ENCODE results near the gene GJD4. TPM values are rescaled to one million over a fixed set of nuclear protein-coding genes. Genes with fewer than 3 reads are reported as not detected.

Gene GJD4
- total RNA-seq, 1 donor from 2014 or later = not detected

DNA sequence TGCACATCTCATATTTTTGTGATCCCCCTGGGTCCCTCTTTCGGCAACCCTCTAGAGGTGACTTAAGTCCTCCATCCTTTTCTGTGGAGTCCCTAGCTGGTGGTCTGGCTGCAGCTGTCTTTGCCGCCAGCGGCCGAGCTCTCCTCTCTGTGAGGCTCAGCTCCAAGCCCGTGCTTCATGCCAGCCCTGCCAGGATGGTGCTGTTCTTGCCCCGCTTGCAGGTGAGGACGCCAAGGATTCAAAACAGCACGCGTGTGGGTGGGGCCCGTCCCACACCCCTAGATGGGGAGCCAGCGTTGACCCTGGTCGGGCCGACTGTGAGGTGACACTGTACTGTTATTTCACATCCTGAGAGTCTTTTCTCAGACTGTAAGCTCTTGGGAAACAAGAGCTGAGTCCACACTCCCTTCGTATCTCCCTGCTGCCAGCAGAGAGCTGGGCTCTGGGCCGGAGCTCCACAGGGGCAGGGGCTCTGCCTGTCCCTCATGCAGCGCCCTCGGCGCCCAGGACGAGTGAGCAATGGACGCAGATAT, 36.6 kb upstream of the GJD4 start:
- no peaks in the 10 kb centered on the region for H3K27me3 ChIP-seq (ENCODE audit: control insufficient read depth, insufficient read depth, low read length)
- TF ChIP-seq, protein P1, sequence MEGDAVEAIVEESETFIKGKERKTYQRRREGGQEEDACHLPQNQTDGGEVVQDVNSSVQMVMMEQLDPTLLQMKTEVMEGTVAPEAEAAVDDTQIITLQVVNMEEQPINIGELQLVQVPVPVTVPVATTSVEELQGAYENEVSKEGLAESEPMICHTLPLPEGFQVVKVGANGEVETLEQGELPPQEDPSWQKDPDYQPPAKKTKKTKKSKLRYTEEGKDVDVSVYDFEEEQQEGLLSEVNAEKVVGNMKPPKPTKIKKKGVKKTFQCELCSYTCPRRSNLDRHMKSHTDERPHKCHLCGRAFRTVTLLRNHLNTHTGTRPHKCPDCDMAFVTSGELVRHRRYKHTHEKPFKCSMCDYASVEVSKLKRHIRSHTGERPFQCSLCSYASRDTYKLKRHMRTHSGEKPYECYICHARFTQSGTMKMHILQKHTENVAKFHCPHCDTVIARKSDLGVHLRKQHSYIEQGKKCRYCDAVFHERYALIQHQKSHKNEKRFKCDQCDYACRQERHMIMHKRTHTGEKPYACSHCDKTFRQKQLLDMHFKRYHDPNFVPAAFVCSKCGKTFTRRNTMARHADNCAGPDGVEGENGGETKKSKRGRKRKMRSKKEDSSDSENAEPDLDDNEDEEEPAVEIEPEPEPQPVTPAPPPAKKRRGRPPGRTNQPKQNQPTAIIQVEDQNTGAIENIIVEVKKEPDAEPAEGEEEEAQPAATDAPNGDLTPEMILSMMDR (IDR thresholded peaks at IDR 0.05; ENCODE audit: insufficient read depth, low read length, severe bottlenecking) = no peak
- DNase-seq (ENCODE audit: low read depth) = no peak
- no peak for FAIRE-seq
- no peak overlapping the region for H3K4me3 ChIP-seq (ENCODE audit: low read depth, low read length)
- H3K36me3 ChIP-seq (ENCODE audit: control insufficient read depth, insufficient read depth, low read length) = peaks cover 8% of the 10 kb centered on the region

DNA sequence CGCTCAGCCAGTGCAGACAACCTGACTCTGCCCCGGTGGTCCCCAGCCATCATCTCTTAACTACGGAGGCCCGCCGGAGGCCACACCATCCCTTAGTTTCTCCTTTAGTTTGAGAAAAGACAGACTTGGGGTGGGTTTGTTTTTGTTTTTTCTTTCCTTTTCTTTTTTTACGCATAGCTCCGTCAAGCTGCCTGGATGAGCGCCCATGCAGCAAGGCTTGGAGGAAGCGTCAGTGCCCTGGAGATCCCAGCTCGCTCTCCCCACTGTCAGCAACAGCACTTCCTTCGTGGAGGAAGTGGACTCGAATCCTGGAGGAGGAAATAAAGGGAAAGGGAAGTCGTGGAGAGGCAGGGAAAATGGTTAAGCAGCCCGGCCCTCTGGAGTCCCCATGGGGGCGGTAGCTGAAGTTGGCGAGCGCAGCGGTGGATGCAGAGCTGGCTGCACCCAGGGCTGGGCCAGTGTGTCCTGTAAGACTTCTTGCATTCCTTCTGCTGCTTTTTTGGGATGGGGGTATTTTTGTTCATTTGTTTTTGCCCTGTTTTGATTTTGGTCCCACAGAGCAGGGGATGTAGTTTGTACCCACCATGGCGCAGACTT, 35.9 kb upstream of the GJD4 start:
- FAIRE-seq (no peak), DNase-seq (ENCODE audit: low read depth) (no peak)
- H3K4me3 ChIP-seq (ENCODE audit: low read depth, low read length) = no peak overlapping the region
- H3K36me3 ChIP-seq (ENCODE audit: control insufficient read depth, insufficient read depth, low read length) = peaks cover 8% of the 10 kb centered on the region
- H3K27me3 ChIP-seq (ENCODE audit: control insufficient read depth, insufficient read depth, low read length) = no peaks in the 10 kb centered on the region
- TF ChIP-seq, protein P1 (IDR thresholded peaks at IDR 0.05; ENCODE audit: insufficient read depth, low read length, severe bottlenecking) = no peak

DNA sequence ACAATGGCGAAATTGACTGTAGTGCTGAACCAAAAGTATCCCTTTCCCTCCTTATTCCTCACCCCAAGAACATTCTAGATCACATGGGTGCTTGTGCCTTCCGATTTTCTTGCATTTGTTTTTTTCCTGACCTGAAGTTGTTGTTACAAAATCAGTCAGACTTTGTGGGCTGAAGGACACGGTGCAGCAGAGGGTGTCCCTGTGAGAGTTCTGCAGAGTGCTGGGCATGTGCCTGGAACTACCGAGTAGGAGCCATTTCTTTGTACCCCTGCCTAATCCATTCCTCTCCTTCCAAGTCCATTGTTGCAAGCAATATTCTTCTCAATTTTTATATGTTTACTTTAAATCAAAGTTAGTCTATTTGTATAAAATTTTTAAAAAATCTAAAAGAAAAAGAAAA, 35.3 kb upstream of the GJD4 start:
- no peak for FAIRE-seq
- no peak overlapping the region for H3K4me3 ChIP-seq (ENCODE audit: low read depth, low read length)
- TF ChIP-seq, protein P1 (IDR thresholded peaks at IDR 0.05; ENCODE audit: insufficient read depth, low read length, severe bottlenecking) = no peak
- no peak for DNase-seq (ENCODE audit: low read depth)
- no peaks in the 10 kb centered on the region for H3K27me3 ChIP-seq (ENCODE audit: control insufficient read depth, insufficient read depth, low read length)
- H3K36me3 ChIP-seq (ENCODE audit: control insufficient read depth, insufficient read depth, low read length) = peaks cover 7% of the 10 kb centered on the region

DNA sequence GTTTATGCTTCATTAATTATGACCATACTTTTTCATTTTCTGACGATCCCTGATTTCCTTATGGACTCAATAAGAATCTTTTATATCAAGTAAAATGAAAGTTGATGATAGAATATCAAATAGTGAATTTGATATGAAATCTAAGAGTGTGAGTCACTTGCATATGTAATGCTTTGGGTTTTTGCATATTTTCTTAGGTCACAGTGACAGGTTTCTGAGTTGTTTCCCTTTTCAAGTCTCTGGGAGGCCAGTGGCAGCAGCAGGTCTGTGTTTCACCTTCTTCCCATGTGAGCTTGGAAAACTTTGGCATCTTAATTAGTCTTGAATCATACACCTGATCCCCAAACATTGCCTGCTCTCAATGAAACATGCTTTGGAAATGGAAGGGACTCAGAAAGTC, 34.7 kb upstream of the GJD4 start:
- TF ChIP-seq, protein P1 (IDR thresholded peaks at IDR 0.05; ENCODE audit: insufficient read depth, low read length, severe bottlenecking) = no peak
- FAIRE-seq (no peak), DNase-seq (ENCODE audit: low read depth) (no peak)
- Histone ChIP-seq H3K4me3 (ENCODE audit: low read depth, low read length) (no peak overlapping the region), H3K36me3 (ENCODE audit: control insufficient read depth, insufficient read depth, low read length) (peaks cover 7% of the 10 kb centered on the region), H3K27me3 (ENCODE audit: control insufficient read depth, insufficient read depth, low read length) (no peaks in the 10 kb centered on the region)

DNA sequence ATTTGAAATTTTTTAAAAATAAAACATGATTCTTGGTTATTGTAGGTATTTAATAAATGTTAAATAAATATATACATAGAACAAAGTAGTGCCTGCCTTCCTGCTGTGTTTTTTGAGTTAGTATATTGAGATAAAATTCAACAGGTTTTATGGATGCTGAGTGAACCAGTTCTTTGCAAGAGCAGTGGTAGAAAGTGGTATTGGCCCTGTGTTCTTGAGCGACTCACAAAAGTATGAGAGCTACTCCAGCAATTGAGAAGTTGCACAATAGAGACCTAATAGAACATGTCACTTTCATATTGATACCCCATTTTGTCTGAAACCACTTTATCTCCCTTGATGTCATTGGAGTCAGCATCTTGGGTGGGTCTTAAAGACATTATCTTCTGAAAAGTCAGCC, 32.6 kb upstream of the GJD4 start:
- TF ChIP-seq, protein P1 (IDR thresholded peaks at IDR 0.05; ENCODE audit: insufficient read depth, low read length, severe bottlenecking) = no peak
- FAIRE-seq (no peak), DNase-seq (ENCODE audit: low read depth) (no peak)
- Histone ChIP-seq H3K4me3 (ENCODE audit: low read depth, low read length) (no peak overlapping the region), H3K36me3 (ENCODE audit: control insufficient read depth, insufficient read depth, low read length) (peaks cover 6% of the 10 kb centered on the region), H3K27me3 (ENCODE audit: control insufficient read depth, insufficient read depth, low read length) (no peaks in the 10 kb centered on the region)

DNA sequence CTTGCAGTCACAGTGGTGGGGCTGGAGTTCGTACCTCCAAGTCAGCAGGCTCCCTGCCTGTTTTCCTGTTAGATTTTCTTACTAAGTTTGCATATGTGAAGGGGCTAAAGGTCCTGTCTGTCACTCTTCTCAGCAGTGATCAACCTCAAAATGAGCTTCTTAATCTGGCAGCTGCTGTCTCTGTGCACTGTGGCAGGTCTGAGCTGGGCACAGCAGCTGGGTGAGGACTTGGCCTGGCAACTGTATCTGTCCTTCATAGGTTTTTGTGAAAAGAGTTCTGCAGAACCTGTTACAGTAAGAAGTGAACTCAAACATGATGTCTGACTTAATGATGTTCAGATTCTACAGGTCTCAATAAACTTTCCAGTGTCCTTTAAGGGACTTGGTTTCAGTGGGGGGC, 31.3 kb upstream of the GJD4 start:
- no peak overlapping the region for H3K4me3 ChIP-seq (ENCODE audit: low read depth, low read length)
- FAIRE-seq = no peak
- DNase-seq (ENCODE audit: low read depth) = no peak
- peaks cover 6% of the 10 kb centered on the region for H3K36me3 ChIP-seq (ENCODE audit: control insufficient read depth, insufficient read depth, low read length)
- no peaks in the 10 kb centered on the region for H3K27me3 ChIP-seq (ENCODE audit: control insufficient read depth, insufficient read depth, low read length)
- TF ChIP-seq, protein P1 (IDR thresholded peaks at IDR 0.05; ENCODE audit: insufficient read depth, low read length, severe bottlenecking) = no peak

All from bronchial epithelial cell (primary cell).